Sciatic nerve (tissue), 2 donors: ENCODE measurements around the gene TSEN54. TPM values are rescaled to one million over a fixed set of nuclear protein-coding genes. Genes with fewer than 3 reads are reported as not detected.

Experiments
- ATAC-seq: fragments of 200-7000 bp; cut with Tn5 transposase; one replicate; pipeline ENCODE4 v1.9.1; 2020; ENCODE audit warnings: mild to moderate bottlenecking, moderate library complexity
- DNase-seq: peaks from one replicate; pipeline ENCODE4 v3.0.0-alpha.2; 2020; ENCODE audit warnings: low spot score
- intact Hi-C: fragments of 100-400 bp; cut with DNase I; formaldehyde crosslinking; loops from one replicate; pipeline ENCODE4 v1.14.2; 2022
- total RNA-seq: library from RNA; stranded (reverse); fragmentation: NEBNext Ultra II Directional; extraction: Animal tissue kit (Norgen Biotek cat#: 25700); gene quantifications from one replicate; pipeline ENCODE4 v1.2.1, GENCODE V29; 2021
- donor health status: DM: no; HTN: no; CAD: no.
- donor health status: DM: no; HTN: no; CAD: no.

TSEN54 gene
- total RNA-seq, 1 donor from 2014 or later = 26.1 TPM

DNA sequence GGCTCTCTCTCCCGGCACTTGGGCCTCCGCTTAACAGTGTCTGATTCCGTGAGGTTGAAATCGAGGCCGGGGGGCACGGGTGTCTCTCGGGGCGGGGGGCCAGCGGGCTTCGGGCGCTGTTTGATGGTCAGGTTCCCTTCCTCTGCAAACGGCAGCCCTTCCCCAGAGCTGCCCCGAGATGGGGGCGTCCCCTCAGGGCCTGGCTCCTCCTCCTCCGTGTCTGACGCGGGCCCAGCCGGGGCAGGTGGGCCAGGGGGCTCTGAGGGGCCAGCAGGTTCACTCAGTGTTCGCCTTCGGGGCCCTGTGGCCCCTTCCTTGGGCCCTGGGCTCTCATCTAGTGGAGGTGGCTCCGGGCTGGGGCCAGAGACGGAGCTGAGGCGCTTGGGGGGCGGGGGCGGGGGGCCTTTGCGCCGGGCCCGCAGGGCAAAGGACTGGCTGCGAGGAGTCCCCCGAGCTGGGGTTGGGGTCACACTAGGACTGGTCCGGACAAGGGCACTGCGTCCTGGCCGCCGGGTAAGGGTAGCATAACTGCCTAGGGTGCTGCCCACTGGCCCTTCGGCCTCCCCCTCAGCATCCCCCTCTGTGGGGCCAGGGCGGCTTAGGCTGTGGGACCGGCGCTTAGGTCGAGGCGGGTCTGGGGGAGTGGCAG lies 14.1 kb upstream of the TSEN54 start:
- intact Hi-C loops = no loop called here
- DNase-seq (no peak), ATAC-seq (no peak)

DNA sequence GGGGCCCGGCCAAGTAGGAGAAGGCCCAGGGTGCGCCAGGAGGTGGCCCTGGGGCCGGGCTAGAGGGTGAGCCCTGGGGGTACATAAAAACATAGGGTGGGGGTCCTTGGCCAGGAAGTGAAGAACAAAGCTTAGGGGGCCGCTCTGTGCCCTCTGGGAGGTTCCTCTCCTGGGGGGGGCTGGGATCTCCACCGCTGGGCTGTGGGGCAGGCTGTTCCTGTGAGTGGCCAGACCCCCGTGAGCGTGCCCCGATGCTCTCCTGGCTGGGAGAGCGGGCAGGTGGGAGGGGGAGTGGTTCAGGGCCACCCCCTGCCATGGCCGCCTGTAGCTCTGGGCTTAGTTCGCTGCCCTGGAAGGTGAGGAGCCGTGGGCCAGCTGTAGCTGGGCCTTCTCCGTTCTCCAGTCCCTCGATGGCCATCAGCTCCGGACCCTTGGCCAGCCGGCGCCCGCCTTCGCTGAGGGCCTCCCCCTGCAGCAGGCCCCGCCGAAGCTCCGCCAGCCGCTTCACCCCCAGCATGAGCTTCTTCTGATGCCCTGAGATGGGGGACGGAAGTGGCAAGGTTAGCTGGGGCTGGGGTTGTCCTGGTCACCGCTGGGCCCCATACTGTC lies 13.5 kb upstream of the TSEN54 start:
- DNase-seq (no peak), ATAC-seq (no peak)
- intact Hi-C loops = no loop called here

DNA sequence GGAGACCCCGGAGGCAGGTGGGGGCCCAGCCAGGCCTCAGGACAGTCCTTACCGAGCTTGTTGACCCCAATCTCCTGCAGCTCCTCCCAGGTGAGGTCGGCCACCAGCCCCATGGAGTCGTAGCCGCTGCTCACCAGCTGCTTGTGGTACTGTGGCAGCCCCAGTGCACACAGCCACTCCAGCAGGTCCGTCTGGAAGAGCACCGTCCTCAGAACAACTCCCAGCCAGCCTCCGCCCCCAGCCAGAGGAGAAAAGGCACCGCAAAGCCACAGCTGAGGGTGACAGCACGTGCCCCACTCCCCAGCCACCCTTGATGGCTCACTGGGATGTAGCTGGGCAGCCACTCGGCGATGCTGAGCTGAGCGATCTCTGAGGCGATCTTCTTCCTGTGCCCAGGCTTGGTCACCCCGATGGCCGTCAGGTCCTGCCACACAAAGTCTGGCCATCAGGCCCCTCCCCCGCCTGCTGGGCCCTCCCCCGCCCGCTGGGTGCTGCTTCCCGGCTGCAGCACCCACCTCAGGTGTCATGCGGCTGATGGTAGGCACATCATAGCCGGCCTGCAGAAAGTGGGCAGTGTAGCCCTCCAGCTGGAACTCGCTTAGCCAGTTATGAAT lies 12.9 kb upstream of the TSEN54 start:
- no peak for DNase-seq
- no peak for ATAC-seq
- intact Hi-C loops = no loop called here

DNA sequence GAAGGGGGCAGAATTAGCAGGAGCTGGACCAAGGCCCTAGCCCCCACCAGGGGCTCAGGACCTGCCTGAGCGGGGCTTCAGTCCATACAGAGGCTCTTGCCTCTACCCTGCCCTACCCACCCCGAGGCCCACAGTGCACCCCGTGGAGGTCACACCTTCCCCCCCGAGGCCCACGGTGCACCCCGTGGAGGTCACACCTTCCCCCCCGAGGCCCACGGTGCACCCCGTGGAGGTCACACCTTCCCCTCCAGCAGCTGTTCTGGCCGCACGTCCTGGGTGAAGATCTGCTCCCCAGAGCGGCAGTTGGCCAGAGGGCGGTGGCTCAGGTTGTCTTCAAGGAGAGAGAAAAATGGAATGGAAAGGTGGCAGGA lies 12.4 kb upstream of the TSEN54 start:
- DNase-seq (no peak), ATAC-seq (no peak)
- intact Hi-C loops = no loop called here

DNA sequence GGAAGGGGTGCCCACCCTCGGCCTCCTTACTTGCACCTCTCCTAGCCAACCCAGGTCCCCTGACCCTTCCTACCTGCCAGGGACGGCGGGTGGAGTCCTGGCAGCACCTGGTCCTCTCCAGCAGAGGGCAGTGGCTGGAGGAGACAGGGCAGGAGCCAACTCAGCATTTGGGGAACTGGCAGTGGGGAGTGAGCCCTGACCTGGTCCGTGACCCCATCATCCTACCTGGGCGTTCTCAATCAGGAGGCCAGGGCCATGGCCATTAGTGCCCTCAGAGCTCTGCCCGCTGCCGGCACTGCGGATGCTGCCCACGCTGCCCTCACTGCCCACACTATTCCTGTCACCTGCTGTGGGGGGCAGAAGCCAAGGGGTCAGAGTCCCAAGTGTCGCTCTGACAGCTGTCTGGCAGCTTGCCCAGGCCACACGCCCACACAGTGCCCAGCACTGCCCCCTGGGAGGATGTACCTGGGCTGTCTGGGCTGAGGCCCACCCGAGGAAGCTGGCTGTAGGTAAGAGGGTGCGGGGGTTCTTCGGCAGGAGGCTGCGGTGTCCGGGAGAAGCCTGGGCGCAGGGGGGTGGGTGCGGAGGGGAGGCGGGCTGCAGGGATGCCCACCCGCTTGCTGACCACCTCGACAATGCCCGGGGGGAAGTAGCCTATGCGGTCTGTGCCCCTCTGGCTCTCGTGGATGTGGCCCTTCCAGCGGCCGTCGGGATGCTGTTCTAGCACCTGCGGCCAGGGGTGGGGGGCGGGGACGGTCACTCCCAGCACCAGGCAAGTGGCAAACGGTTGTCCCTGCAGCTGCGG lies 11.8 kb upstream of the TSEN54 start:
- DNase-seq = no peak
- intact Hi-C loops = no loop called here
- ATAC-seq = no peak

DNA sequence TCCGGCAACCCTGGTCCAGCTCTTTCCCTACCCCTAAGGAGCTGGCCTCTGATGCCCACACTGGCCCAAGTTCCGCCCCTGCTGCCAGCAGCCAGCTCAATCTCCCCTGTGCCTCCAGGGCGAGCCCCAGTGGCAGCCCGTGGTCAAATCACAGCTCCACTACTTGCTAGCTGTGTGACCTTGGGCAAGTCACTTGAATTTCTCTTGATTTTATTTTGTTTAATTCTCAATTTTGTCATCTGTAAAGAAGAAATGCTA lies 11.2 kb upstream of the TSEN54 start:
- ATAC-seq (no peak), DNase-seq (no peak)
- intact Hi-C loops = no loop called here

DNA sequence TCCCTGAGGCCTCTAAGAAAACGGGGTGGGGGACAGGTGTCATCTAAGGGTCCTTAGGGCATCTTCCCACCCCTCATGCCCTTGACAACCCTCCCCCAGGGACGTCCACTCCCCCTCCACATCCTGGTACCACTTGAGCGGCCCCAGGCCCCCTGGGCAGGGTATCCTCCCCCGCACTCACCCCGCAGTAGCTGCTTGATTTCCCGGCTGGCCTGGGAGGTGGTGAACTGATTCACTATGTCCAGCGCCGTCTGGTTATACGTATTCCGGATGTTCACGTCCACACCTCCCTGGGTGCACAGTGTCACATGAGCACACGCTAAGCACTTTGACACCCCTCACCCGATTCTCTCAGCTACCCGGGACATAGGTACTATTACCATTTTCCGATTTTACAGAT lies 10.7 kb upstream of the TSEN54 start:
- no peak for ATAC-seq

DNA sequence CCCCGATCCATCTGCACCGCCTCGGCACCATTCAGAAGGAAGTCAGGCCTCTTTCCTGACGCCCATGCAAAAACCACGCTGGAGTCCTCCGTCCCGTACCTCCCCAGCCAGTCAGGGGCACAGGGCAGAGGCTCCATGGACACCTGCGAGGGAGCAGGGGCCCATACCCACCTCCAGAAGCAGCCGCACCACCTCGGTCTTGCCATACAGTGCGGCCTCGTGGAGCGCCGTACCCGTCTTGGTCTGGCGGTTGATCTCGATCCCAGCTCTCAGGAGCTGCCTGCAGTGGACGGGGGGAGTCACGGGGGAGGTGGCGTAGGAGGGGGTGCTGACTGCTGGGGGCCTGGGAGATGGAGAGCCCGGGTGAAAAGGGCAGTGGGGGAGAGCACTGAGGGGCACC lies 10.2 kb upstream of the TSEN54 start:
- ATAC-seq (no peak), DNase-seq (no peak)
- intact Hi-C loops = no loop called here

More for the DNA sequence above, 10.7 kb upstream of the TSEN54 start:
- no peak for DNase-seq
- intact Hi-C loops = no loop called here

DNA sequence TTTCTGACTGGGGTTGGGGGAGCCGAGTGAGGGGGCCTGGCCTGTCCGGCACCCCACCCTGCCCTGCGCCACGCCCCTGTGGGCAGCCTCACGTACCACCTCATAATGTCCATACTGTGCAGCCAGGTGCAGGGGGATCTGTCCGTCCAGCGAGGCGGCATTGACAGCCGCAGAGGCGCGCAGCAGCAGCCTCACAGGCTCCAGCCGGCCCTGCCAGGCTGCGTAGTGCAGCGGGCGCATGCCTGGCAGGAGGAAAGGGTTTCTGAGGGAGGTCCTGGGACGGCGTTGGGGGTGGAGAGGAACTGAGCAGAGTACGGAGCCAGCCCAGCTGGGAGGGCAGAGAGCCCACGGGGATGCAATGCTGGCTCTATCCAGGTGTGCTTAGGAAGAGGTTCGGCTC lies 9.4 kb upstream of the TSEN54 start:
- ATAC-seq (no peak), DNase-seq (no peak)
- intact Hi-C loops = no loop called here

DNA sequence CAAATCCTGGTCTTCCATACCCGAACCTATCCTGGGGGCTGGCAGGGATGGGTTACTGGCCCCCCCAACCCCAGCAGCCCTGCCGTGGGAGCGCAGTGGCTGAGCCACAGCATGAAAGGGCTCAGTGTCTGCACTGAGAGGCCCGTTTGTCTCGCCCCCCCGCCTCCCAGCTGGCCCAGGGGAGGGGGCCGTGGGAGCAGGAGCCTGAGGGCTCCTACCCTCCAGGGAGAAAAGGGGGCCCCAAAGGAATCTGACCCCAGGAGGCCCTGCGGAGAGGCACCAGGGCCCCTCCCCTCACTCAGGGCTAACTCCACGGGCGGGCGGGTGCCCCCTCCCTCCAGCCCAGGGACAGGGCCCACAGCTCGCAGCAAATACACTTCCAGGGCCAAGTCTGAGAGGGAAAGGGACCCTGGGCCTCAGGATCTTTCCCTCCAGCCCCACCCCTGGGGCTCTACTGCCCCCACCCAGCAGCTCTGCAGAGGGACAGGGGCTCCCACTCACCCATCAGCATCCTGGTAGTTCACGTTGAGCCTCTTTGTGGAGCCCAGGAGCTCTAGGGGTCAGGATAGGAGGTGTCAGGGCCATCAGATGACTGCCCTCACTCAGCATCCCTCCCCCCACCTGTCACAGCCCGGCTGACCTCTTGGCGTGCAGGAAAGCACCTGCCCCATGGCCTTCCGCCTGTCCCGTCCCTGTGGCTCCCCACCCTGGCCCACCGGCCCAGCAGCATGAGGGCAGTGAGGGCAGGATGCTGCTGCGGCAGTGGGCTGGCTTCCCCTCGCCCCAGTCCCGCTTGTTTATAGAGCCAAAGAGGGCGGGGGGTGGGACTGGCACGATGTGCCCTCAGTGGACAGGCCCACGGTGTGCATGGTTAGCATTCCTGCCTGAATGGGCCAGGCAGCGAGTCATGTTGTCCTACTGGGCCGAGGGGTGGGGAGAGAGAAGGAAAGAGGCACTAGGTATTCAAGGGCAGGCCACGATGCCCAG lies 8.3 kb upstream of the TSEN54 start:
- intact Hi-C loops = no loop called here
- DNase-seq = peak; percentile 79
- peak; percentile 56 for ATAC-seq

DNA sequence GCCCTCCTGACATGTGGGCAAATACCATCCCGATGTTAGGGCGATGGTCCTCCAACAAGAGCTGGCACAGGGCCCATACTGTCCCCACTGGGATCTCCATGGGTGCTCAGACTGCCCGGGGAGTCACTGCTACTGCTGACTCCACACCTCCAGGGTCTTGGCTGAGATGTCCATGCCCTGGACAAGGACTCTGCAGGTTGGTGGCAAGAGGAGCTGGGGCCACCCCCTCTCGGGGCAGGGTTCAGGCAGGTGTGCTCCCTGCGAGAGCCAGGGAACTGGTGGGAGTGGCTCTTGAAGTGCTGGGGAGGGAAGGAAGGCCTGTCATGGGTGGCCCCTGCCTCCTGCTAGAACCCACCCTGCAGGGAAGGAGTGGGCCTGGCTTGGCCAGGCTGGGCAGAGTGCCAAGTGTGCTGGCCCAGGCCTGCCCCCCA lies 7.4 kb upstream of the TSEN54 start:
- intact Hi-C loops = no loop called here
- ATAC-seq = no peak

DNA sequence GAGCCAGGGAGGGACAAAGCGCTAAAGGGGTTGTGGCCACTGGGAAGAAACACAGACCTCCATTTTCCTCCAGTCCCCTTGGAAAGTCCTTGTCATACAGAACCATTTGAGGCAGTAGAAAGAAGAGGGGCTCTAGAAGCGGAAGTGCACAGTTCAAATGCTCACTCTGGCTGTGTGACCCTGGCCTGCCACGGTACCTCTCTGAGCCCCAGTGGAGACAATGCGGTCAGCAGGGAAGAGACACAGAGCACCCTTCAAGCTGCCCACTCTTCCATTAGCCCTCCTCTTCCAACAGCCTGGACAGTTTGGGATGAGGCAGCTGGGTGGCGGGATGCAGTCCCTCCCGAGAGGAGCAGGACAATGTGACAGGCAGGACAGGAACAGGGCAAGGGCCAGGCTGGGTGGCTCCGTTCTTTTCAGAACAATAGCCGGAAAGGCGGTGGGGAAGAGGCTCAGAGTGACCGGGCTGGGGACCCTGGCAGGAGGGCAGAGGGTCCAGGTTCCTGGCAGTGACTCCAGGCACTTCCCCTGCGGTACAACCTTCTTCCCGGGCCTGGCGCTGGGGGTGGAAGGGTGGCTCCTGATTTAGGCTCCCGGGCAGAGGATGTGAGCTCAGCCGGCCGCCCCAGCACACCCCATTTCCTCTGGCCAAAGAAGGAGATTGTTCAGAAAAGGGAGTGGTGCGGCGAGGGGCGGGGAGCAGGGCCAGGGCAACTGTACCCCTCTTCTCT lies 6.6 kb upstream of the TSEN54 start:
- ATAC-seq = no peak
- intact Hi-C loops = no loop called here
- no peak for DNase-seq

More for the DNA sequence above, 7.4 kb upstream of the TSEN54 start:
- no peak for DNase-seq

DNA sequence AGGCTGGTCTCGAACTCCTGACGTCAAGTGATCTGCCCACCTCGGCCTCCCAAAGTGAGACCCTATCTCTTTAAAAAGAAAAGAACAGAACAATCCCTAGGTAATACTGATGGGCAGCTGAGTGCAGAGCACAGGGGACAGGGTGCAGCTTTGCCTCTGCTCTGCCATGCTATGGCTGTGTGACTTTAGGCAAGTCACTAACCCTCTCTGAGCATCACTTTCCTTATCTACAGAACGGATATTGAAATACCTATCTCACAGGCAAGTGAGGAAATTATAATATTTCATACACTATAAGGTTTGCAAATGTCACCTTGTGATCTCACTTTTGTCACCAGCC lies 5.1 kb upstream of the TSEN54 start:
- intact Hi-C loops = no loop called here
- ATAC-seq (no peak), DNase-seq (no peak)

DNA sequence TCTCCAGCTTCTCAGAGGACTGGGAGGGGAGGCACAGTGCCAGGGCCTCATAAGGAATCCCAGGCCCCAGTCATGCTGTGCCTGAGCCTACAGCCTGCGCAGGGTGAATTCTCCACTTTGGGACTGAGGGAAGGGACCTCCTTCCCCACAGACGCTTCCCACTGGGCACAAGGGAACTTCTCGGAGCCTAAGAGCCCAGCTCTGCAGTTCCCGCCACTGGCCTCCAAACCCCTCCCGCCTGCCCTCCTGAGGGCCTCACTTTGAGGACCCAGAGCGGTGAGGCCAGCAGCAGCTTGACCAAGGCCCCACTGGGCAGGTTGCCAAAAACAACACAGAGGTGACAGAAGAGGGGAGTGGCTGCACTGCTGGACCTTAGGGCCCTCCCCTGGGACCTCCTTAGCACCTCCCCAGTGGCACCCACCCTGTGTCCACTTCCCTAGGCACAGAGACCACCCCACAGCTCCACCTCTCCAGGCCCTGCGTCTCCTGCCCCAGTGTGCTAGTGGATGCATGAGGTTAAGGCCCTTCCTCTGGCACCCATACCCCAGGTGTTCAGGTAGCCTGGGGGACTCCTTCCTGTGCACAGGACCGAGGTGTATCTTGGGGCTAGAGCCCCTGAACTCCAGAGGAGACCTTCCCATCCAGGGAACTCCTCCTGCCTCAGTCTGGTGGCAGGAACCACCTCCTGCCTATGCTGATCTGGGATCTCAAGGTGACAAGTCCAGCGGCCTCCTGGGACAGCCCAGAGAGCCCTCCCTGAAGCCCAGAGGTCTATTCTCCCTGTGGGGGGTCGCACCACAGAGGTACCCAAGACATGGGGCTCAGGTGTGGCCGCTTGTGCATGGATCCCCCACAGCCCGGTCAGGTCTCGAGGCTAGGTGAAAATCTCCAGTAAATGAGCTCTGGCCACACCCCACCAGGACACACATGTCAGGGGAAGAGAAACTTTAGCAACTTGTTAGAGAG lies 4.4 kb upstream of the TSEN54 start:
- intact Hi-C loops = no loop called here
- ATAC-seq (no peak), DNase-seq (no peak)

DNA sequence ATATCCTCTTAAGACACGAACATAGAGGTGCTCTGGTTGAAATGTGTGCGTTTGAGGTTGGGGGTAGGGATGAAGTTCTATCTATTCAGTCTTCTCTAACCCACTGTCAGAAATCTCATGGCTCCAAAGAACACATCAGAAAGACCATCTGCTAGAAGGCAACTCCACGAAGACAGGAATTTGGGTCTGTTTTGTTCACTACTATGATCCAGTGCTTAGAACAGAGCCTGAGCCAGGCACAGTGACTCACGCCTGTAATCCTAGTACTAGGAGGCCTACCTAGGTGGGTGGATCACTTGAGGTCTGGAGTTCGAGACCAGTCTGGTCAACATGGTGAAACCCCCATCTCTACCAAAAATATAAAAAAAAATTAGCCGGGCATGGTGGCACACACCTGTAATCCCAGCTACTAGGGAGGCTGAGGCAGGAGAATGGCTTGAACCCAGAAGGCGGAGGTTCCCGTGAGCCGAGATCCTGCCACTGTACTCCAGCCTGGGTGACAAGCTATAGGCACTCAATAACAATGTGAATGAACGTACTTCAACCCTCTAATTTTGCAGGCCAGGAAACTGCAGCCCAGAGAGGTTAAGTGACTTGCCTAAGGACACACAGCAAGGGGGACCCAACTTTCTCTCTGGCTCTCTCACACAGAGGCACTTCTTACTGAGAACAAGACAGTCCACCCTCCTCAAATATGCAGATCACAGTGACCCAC lies 3.2 kb upstream of the TSEN54 start:
- ATAC-seq (no peak), DNase-seq (no peak)
- intact Hi-C loops = loop anchor here (1.0 kb wide), 1 partner anchor 83 kb away; no protein-coding TSS in a partner anchor

DNA sequence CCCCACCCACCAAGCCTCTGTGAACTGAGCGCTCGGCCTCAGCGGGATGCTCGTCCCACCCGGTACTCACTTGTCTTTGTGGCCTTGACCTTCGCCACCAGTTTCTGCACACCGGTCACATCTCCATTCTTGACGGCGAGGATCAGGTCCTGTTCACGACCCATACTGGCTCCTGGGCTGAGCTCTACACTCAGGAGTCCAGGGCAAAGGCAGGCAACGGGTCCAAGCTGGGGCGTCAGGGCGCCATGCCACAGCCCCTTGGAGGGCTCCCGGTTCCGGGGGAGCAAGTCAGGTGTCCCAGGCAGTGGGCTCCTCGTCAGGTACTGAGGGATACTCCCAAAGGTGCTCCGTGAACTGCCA lies 2.7 kb upstream of the TSEN54 start:
- ATAC-seq (no peak), DNase-seq (no peak)
- intact Hi-C loops = loop anchor here (1.0 kb wide), 1 partner anchor 83 kb away; no protein-coding TSS in a partner anchor
